ENCODE measurements around the gene TRAIP. TPM values are rescaled to one million over a fixed set of nuclear protein-coding genes. Genes with fewer than 3 reads are reported as not detected.

TRAIP gene
- total RNA-seq, 4 donors from 2014 or later = 0.81 to 1.8 (median 1.6) TPM

DNA sequence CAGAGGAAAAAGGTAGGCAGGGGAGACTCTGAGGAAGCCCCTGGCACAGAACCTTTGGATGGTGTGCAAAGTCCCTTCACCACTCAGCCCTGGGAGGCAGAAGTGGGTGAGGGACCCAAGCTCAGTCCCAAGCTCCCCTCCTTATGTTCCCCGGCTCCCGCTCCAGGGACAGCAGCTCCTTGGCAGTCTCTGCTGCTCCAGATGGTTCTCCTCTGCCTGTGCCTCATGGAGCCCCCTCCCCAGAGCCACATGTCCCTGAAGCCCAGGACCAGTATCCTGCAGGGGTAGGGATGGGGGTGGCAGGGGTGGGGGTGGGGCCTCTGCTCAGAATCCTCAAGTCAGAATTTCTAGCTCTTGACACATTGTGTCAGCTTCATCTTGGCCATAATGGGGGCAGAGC is 21.4 kb upstream of the TRAIP start:
- H3K9me3 ChIP-seq = no peaks in the 10 kb centered on the region
- WGBS, 2 donors (ENCODE audit: low coverage in 1 of 2) = 40% methylated on average over 1 of the region's 2 CpGs; no CpG with 5 or more reads in 1 of the 2 donors
- no peak for ATAC-seq
- H3K36me3 ChIP-seq = no peaks in the 10 kb centered on the region
- TF ChIP-seq POLR2A (IDR thresholded peaks at IDR 0.05) = no peak
- TF ChIP-seq EP300 (IDR thresholded peaks at IDR 0.05) = no peak
- TF ChIP-seq, protein P1, sequence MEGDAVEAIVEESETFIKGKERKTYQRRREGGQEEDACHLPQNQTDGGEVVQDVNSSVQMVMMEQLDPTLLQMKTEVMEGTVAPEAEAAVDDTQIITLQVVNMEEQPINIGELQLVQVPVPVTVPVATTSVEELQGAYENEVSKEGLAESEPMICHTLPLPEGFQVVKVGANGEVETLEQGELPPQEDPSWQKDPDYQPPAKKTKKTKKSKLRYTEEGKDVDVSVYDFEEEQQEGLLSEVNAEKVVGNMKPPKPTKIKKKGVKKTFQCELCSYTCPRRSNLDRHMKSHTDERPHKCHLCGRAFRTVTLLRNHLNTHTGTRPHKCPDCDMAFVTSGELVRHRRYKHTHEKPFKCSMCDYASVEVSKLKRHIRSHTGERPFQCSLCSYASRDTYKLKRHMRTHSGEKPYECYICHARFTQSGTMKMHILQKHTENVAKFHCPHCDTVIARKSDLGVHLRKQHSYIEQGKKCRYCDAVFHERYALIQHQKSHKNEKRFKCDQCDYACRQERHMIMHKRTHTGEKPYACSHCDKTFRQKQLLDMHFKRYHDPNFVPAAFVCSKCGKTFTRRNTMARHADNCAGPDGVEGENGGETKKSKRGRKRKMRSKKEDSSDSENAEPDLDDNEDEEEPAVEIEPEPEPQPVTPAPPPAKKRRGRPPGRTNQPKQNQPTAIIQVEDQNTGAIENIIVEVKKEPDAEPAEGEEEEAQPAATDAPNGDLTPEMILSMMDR (IDR thresholded peaks at IDR 0.05) = no peak
- no peak for TF ChIP-seq POLR2AphosphoS5 (IDR thresholded peaks at IDR 0.05)
- H3K27me3 ChIP-seq = no peaks in the 10 kb centered on the region
- no peak overlapping the region for H3K4me3 ChIP-seq
- no peak overlapping the region for H3K27ac ChIP-seq
- H3K4me1 ChIP-seq = peaks cover 0 to 30% (median 6%) of the 10 kb centered on the region in 3 donors

DNA sequence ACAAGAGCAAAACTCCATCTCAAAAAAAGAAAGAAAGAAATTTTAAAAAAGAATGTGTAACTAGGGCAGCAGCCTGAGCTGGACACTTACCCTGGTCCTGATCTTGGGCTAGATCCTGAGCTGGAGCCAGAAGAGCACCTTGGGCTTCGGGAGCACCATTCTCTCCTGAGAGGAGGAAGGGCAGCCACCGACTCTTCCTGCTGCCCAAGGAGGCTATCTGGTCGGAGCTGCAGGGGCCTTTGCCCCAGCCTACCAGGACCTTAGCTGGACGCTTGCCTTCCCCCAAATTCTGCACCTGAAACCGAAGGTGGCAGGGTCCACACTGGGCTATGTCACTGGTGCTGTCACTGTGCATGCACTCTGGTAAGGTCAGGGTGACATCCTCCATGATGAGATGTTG is 20.2 kb upstream of the TRAIP start:
- no peak for ATAC-seq
- Histone ChIP-seq H3K4me3 (no peak overlapping the region), H3K9me3 (no peaks in the 10 kb centered on the region), H3K36me3 (no peaks in the 10 kb centered on the region), H3K4me1 (peaks cover 0 to 18% (median 0%) of the 10 kb centered on the region in 3 donors), H3K27me3 (peaks cover 5% of the 10 kb centered on the region), H3K27ac (no peak overlapping the region)
- no CpG with 5 or more reads among the region's 5 CpGs for WGBS, 2 donors (ENCODE audit: low coverage in 1 of 2)
- TF ChIP-seq EP300 (IDR thresholded peaks at IDR 0.05) (no peak), POLR2A (IDR thresholded peaks at IDR 0.05) (no peak), POLR2AphosphoS5 (IDR thresholded peaks at IDR 0.05) (no peak)
- TF ChIP-seq, protein P1 (IDR thresholded peaks at IDR 0.05) = no peak

- H3K9me3 ChIP-seq = no peaks in the 10 kb centered on the region
- H3K27ac ChIP-seq = no peak overlapping the region
- TF ChIP-seq EP300 (IDR thresholded peaks at IDR 0.05) (no peak), POLR2AphosphoS5 (IDR thresholded peaks at IDR 0.05) (no peak), POLR2A (IDR thresholded peaks at IDR 0.05) (no peak)
- TF ChIP-seq, protein P1 (IDR thresholded peaks at IDR 0.05) = no peak
- ATAC-seq = no peak
- peaks cover 0 to 16% (median 9%) of the 10 kb centered on the region in 3 donors for H3K4me1 ChIP-seq
- no CpG with 5 or more reads among the region's 8 CpGs for WGBS, 2 donors (ENCODE audit: low coverage in 1 of 2)
- no peaks in the 10 kb centered on the region for H3K36me3 ChIP-seq
- peaks cover 35% of the 10 kb centered on the region for H3K27me3 ChIP-seq
- H3K4me3 ChIP-seq = no peak overlapping the region
Measured at GRCh38 chr3:49873623-49874022, 17.3 kb upstream of the TRAIP start.

GRCh38 chr3:49872801-49873281 is 16.5 kb upstream of the TRAIP start:
- no peak for TF ChIP-seq POLR2A (IDR thresholded peaks at IDR 0.05)
- TF ChIP-seq, protein P1 (IDR thresholded peaks at IDR 0.05) = no peak
- TF ChIP-seq POLR2AphosphoS5 (IDR thresholded peaks at IDR 0.05) = no peak
- no peak for TF ChIP-seq EP300 (IDR thresholded peaks at IDR 0.05)
- no peaks in the 10 kb centered on the region for H3K36me3 ChIP-seq
- ATAC-seq = no peak
- no peak overlapping the region for H3K27ac ChIP-seq
- H3K4me3 ChIP-seq = no peak overlapping the region
- H3K9me3 ChIP-seq = no peaks in the 10 kb centered on the region
- WGBS, 2 donors (ENCODE audit: low coverage in 1 of 2) = no CpG with 5 or more reads among the region's 4 CpGs
- H3K4me1 ChIP-seq = peaks cover 0 to 16% (median 9%) of the 10 kb centered on the region in 3 donors
- peaks cover 42% of the 10 kb centered on the region for H3K27me3 ChIP-seq

DNA sequence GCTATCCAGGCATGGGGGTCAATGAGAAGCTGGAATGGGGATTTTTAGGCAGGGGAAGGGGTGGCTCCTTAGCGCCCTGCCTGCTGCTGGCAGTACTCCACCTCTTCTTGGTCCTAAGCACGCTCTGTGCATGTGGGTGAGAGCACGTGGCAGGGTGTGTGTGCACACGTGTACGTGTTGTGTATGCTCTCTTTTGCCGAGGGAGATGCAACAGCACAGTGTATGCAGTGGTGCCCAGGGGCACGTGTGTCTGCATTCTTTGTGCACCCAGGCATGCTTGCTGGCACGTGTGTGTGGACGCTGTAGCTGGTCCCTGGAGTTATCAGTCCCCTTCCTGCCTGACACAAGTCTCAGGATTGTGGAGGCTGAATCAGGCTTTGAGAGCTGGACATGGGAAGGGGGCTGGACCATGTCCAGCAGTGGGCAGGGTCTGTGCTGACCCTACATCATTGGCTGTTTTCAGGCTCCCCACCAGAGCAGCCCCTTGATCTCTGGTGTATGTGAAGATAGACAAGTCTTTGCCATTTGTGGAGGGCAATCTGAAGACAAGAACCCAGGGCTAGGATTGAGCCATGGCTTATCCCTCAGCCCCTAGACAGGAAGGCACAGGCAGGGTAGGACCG is 15.3 kb upstream of the TRAIP start:
- H3K4me1 ChIP-seq = peaks cover 0 to 16% (median 9%) of the 10 kb centered on the region in 3 donors
- 60 to 76% methylated on average over 1 to 6 of the region's 10 CpGs for WGBS, 2 donors (ENCODE audit: low coverage in 1 of 2)
- no peak for ATAC-seq
- H3K9me3 ChIP-seq = no peaks in the 10 kb centered on the region
- no peak overlapping the region for H3K4me3 ChIP-seq
- no peaks in the 10 kb centered on the region for H3K36me3 ChIP-seq
- TF ChIP-seq, protein P1 (IDR thresholded peaks at IDR 0.05) = no peak
- no peak for TF ChIP-seq EP300 (IDR thresholded peaks at IDR 0.05)
- no peak for TF ChIP-seq POLR2AphosphoS5 (IDR thresholded peaks at IDR 0.05)
- no peak for TF ChIP-seq POLR2A (IDR thresholded peaks at IDR 0.05)
- no peak overlapping the region for H3K27ac ChIP-seq
- H3K27me3 ChIP-seq = peaks cover 49% of the 10 kb centered on the region

Measured in gastroesophageal sphincter (tissue), 4 donors.